Suppressor macrophage treated with lipopolysaccharide for 1 hour (primary cell): ENCODE data around the gene SEMA5A.

Experiments used
- DNase-seq, 3 donors: peaks; one replicate each; pipeline ENCODE4 v3.0.0-alpha.2; 2020 to 2022

The SEMA5A gene

GRCh38 chr5:9156282-9156681 lies 389.6 kb downstream of the SEMA5A start:
- no peak for DNase-seq

DNA sequence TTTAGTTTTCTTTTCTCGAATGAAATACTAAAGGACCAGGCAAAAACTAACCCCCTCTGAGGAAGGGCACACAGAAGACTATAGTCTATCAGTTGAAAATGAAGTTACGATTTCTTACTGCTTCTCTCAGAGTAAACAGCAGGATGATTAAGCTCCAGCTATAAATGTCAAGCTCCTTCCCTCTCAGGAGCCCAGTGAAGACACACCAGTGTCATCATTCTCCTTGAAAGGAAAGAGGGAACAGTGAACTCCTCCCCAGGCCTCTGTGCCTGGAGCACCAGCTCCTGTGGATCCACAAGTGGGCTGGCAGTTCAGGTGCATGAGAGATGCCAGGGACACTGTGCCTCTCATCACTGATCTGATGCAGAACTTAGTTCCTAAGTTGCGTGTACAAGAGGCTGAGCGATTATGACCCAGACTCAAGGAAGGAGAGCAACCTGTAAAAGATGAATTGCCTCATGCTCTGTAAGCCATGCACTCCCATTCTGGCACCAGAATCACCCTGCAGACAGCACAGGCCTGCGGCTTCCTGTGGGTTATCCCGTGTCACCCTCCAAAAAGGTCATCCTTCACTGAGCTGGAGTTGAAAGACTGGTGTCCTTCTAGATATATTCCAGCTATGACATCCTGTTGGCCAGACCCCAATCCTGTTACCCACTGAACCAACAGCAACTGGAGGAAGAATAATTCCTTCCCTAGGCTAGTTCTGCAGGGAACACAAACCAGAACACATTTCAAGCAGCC lies 394.0 kb downstream of the SEMA5A start:
- no peak for DNase-seq

DNA sequence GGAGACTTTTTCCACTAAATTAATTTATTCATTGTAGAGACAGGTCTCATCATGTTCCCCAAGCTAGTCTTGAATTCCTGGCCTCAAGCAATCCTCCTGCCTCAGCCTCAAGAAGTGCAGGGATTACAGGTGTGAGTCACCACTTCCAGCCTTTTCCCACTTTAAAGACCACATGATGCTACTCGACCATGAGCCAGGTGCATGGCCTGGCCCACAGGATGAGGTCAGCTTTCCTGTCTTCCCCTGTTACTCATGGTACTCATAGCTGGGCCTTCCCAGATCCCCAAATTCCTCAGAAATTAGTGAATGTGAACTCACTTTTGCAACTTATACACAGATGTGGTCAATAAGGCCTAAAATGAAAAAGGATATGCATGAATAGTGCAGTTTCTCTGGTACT lies 395.9 kb downstream of the SEMA5A start:
- DNase-seq: no peak

- DNase-seq: no peak
These were observed 397.6 kb downstream of the SEMA5A start for GRCh38 chr5:9148242-9148641.

DNA sequence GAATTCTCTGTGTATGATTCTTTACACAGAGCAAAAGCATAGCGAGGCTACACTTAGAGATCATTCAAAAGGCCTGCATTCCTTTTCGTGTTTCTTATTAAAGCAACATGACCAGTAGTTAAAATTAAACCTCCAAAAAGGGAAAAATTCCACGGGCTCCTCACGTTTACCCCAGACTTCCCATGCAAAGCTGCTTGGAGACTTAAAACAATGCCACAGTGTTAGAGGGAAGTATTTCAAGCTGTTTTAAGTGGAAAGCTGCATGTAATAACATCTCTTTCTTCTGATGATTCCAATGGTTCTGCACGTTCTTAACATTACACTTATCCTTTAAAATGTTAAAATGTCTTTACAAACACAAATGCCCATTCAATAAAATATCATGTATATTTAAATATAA lies 405.2 kb downstream of the SEMA5A start:
- no peak for DNase-seq

- DNase-seq: no peak
These were observed 405.7 kb downstream of the SEMA5A start for GRCh38 chr5:9140202-9140601.

- no peak for DNase-seq
These were observed 406.5 kb downstream of the SEMA5A start for GRCh38 chr5:9139344-9139743.

- DNase-seq: no peak
These were observed 417.7 kb downstream of the SEMA5A start for GRCh38 chr5:9128136-9128535.

GRCh38 chr5:9126490-9126889 lies 419.4 kb downstream of the SEMA5A start:
- DNase-seq: no peak

DNA sequence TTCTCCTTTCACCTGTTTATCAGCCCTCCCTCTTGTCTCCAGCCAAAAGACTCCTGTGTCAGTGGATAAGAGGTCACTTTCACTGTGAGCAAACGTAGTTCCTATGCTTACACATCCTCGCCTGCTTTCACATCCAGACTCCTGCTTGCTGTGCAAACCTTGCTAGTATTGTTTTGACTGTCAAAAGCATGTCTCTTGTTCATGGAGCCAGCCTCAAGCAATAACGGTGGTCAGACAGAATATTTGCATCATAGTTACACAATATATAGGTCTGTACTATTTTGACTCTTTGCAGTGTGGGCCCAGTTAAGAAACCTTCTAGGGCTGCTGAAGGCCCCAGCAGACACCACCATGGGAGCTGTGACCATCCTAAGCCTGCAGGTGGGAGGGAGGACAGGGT lies 420.0 kb downstream of the SEMA5A start:
- DNase-seq: no peak

DNA sequence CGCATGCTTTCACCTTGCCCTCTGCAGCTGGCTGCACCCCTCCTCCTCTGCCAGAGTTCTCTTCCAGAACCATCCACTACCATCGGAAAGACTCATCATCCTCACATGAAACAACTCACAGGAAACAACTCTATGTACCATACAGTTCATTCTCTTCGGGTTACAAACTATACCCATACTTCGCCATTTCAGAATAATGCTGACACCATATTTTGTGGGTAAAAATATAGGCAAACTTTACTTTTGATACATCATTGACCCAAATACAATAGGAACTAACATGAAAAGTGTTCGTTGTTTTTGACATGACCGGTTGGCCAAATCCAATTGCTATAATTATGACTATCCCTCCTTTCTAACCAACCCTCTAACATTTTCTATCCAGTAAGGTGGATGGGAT lies 421.0 kb downstream of the SEMA5A start:
- no peak for DNase-seq

DNA sequence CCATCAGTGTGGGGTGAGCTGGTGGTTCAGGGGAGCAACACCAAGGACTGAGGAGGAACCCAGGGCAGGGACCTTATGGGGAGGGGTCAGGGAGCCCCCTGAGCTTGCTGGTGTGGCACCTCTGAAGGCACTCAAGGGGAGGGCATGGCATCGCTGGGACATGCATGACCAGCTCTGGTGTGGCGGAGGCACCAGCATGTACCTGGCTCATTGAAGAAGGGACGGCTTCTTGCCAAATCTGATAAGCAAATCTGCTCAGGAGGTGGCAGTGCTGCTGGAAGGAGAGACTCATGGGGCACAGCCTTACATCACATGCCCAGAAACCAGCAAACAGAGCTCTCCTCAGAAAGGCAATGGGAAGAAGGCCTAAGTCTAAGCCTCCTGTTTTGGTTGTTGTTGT lies 421.8 kb downstream of the SEMA5A start:
- no peak for DNase-seq

DNA sequence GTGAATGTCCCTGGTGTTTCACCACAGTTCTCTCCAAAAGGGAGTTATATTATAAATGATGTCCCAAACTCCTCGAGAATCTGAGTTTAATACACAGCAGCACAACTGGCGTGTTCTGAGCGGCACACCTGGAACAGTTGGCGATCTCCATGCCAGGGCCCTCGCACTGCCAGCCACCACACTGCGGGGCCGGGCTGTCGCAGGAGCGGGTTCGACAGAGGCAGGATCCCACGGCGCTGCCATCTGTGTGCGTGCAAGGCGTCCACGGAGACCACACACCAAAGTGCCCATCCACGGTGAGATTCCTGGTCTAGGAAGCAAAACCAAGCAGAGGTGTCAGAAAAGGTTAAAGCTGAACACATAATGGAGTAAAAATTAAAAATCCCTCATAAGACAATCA lies 423.3 kb downstream of the SEMA5A start:
- no peak for DNase-seq

GRCh38 chr5:9121597-9121996 lies 424.3 kb downstream of the SEMA5A start:
- no peak for DNase-seq

- DNase-seq: no peak
These were observed 427.0 kb downstream of the SEMA5A start for GRCh38 chr5:9118852-9119251.

DNA sequence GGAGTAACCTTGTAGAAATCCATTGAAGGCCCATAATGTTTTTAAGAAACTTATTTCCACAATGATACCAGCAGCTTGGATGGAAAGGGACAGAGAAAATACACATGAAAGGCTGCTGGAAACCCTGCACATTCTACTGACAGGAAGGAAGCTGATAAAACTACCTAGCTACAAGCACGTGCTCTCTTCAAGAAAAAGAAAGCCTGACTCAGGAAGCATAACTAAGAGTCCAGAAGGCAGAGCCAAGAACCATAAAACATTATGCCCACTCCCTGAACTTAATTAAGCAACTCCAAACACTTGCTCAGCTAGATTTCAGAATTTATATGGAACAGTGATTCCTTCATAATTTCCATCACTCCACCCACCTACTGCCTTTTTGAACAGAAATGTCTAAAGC lies 430.8 kb downstream of the SEMA5A start:
- no peak for DNase-seq

DNA sequence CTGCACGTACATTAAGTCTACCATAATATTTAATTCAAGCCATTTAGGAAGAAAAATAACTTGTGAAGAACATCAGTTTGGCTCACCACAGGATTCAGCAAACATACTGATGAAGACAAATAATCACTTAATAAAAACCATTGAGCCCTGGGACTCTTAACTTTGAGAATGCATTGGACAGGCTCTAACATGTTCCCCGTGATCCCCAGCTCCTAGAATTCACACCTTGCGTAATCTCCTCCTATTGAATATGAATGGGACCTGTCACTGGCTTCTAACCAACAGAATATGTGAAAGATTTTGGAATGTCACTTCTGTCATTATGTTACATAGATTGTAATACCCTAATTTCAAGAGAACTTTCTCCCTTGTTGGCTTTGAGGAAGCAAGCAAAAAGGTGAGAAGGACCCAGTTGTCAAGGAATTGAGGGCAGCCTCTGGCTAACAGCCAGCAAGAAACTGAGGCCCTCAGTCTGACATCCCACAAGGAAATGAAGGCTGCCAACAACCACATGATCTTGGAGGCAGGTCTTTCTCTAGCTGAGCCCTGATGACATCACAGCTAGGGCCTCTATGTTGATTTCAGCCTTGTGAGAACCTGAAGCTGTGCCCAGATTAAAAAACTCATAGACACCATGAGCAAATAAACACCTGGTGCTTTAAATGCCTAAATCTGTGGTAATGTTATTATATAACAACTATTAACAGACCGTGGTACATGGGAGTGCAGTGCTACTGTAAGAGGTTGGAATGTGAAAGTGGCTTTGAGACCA lies 433.2 kb downstream of the SEMA5A start:
- DNase-seq: no peak

- DNase-seq: no peak
These were observed 437.7 kb downstream of the SEMA5A start for GRCh38 chr5:9108162-9108561.

DNA sequence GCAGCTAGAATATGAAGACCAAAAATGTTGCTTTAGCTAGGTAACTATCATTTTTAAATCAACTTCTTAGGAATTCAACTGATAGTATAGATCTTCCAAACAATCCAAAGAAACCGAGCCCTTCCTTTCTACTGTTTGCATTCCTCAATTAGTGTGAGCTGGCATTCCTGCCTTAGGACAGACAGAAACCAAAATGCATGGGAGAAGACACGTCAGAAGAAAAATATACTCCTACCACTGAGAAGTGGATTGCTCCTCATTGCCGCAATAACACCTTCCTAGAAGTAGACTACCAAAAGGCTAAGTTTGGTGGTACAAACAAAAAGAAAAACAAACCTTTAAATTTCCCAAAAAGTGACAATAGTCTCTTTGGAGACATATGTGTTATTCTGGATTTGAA lies 440.0 kb downstream of the SEMA5A start:
- DNase-seq: no peak

GRCh38 chr5:9104571-9105339 lies 441.1 kb downstream of the SEMA5A start:
- no peak for DNase-seq

DNA sequence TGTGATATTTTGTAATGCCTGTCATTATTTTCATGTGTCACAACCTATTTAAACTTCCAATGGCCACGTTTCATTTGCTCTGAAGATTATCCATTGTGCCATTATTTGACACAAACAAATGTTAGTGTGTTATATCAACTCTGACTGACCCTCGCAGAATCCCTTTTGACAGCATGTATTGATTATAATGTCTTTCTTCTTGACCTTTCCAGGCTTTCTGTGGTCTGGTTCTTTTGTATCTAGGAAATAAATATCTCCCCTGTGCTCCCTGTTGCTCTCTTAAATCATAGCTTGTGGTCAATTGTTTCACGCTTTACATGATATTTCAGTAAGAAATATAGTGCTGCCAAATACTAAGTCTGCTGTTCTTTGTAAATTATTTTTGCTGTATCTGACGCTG lies 442.6 kb downstream of the SEMA5A start:
- no peak for DNase-seq

GRCh38 chr5:9099689-9100088 lies 446.2 kb downstream of the SEMA5A start:
- no peak for DNase-seq

GRCh38 chr5:9098990-9099389 lies 446.9 kb downstream of the SEMA5A start:
- DNase-seq: no peak

DNA sequence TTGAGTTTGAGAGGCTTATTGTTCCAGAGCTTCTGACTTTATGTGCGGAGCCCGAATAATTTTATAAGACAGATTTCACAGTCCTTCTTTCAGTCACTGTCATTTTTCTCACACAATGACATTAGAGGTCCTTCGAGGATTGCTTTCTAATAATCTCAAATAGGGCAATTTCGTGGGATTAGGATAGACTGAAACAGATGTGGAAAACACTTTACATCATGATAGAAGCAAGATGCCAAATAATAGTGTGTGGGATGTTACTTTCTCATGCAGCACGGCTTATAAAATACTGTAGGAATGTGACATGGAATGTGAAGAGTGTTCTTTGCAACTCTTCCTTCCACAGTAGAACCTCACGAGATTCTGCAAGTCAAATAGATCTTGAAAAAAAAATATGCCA lies 451.3 kb downstream of the SEMA5A start:
- no peak for DNase-seq
